ENCODE results near the gene SEMA3C.
"Not testable (repeated sequence)": the region's sequence is repeated elsewhere in the genome, so short reads cannot be mapped to it uniquely, and the experiment has no call there.

SEMA3C gene

GRCh38 chr7:80932536-80932935 lies 13.7 kb upstream of the SEMA3C start:
- TF ChIP-seq CTCF (IDR thresholded peaks at IDR 0.05; ENCODE audit: borderline replicate concordance, control extremely low read depth, extremely low read depth, insufficient read depth, missing control alignments), result no peak
- in situ Hi-C loops (cut with MboI; ENCODE audit: low sequenced_read_pairs, unreplicated experiment), result no loop called here
- DNase-seq (ENCODE audit: low spot score), result no peak

DNA sequence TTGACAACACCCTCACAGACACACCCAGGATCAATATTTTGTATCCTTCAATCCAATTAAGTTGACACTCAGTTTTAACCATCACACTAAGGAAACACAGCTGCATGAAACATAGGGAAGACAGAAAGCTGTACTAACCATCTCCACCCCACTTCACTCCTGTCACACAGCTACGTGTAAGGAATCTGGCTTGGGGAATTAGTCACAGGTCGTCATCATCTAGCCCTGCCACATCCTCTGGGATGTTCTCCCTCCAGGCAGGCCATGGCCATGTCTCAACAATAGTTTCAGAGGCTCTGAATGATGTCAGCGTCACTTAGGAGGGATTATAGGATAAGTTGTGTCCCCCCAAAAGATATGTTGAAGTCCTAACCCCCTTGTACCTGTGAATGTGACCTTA lies 10.8 kb upstream of the SEMA3C start:
- in situ Hi-C loops (cut with MboI; ENCODE audit: low sequenced_read_pairs, unreplicated experiment), result no loop called here
- TF ChIP-seq CTCF (IDR thresholded peaks at IDR 0.05; ENCODE audit: borderline replicate concordance, control extremely low read depth, extremely low read depth, insufficient read depth, missing control alignments), result no peak

GRCh38 chr7:80926955-80927354 lies 8.1 kb upstream of the SEMA3C start:
- DNase-seq (ENCODE audit: low spot score); in situ Hi-C loops (cut with MboI; ENCODE audit: low sequenced_read_pairs, unreplicated experiment): not testable (repeated sequence)

More for the DNA sequence above, 10.8 kb upstream of the SEMA3C start:
- no peak for DNase-seq (ENCODE audit: low spot score)

DNA sequence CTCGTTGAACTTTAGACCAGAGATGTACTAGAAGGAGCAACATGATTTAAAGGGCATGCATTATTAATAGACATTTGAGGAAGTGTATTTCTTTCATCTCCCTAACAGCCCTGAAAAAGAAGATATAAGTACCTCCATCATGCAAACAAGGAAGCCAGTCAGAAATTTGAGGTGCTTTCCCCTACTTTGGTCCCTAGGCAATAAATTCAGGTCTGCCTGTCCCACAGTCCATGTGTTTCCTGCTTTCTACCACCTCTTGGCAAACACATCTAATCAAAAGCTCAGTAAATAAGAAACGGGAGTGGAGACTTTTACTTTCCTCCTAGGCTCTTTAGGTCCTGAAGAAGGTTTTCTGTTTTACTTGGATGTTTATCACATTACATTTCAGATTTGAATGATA lies 5.2 kb upstream of the SEMA3C start:
- TF ChIP-seq CTCF (IDR thresholded peaks at IDR 0.05; ENCODE audit: borderline replicate concordance, control extremely low read depth, extremely low read depth, insufficient read depth, missing control alignments), result no peak
- in situ Hi-C loops (cut with MboI; ENCODE audit: low sequenced_read_pairs, unreplicated experiment), result no loop called here
- no peak for DNase-seq (ENCODE audit: low spot score)

DNA sequence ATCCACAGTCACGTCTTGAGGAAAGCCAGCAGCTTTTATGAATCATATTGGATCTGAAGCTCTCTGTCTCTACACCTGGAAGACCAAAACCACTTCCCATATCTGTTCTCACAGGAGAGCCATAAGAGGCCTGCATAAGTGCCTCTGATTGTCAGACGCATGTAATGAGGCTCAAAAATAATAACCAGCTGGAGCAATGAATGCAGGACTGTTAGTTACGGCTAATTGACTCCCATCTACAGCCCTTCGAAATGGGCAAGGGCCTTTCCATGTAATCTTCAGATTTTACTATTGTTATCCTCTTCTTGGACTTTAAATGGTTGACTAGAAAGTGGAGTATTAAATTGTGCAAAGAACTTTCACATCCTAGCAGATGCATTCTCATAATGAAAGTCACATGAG lies 4.4 kb upstream of the SEMA3C start:
- DNase-seq (ENCODE audit: low spot score), result no peak
- in situ Hi-C loops (cut with MboI; ENCODE audit: low sequenced_read_pairs, unreplicated experiment), result no loop called here
- TF ChIP-seq CTCF (IDR thresholded peaks at IDR 0.05; ENCODE audit: borderline replicate concordance, control extremely low read depth, extremely low read depth, insufficient read depth, missing control alignments), result no peak

DNA sequence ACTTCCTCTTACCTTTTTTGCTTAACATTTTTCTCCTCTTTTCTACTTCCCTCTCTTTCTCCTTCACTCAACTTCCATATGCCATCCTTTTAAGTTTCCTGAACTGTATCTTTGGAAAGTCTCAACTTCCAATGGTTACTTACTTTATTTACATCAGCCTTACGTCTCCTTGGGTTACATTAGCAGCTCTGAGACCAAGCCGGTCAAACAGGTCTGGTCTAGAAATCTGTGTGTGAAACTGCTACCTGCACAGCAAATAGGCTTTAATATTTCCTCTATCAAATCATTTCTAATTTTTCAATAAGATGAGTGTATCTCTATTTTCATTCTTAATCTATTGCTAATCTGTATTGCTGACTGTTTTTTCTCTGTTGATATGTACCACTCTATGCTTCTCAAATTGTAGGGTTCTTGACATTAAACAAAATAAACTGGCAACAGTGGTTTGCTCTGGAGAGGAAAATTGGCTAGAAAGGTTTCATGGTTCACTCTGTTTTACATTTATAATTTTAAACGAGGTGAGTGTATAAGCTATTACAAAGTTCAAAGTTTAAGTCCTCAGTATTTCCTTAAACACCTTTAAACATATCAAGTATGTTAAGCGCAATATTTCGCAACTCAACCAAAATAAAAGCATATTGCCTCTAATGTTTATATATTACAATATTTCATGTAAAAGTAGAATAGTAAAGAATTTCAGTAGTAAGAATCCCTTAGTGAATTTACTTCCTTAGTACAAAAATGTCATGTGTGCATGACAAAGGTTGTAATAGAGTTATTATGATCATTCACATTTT lies 3.6 kb upstream of the SEMA3C start:
- no peak for TF ChIP-seq CTCF (IDR thresholded peaks at IDR 0.05; ENCODE audit: borderline replicate concordance, control extremely low read depth, extremely low read depth, insufficient read depth, missing control alignments)
- in situ Hi-C loops (cut with MboI; ENCODE audit: low sequenced_read_pairs, unreplicated experiment), result no loop called here
- DNase-seq (ENCODE audit: low spot score), result no peak

DNA sequence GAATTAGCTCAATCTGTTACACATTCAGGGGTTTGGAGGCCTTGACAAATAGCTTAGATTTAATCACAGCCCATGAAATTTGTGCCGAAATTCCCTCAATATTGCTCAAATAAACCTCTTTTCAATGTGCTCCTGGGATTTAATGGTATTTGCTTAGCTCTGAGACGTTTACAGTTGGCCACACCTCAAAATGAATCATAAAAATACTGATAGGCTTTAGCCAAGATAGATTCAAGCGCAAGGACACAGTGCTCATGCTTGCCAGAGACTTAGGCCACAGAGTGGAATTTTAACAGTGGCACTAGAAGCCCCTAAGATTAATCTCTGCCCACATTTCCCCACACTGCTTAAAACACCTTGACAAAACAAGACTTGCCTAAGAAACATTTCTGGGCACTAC lies 2.3 kb upstream of the SEMA3C start:
- in situ Hi-C loops (cut with MboI; ENCODE audit: low sequenced_read_pairs, unreplicated experiment), result no loop called here
- no peak for DNase-seq (ENCODE audit: low spot score)
- TF ChIP-seq CTCF (IDR thresholded peaks at IDR 0.05; ENCODE audit: borderline replicate concordance, control extremely low read depth, extremely low read depth, insufficient read depth, missing control alignments), result no peak

Measured in GM13976 (cell line).